GM12865 (cell line): ENCODE data around the gene R3HDM1.
"Not testable (repeated sequence)": the region's sequence is repeated elsewhere in the genome, so short reads cannot be mapped to it uniquely, and the experiment has no call there.

ENCODE experiments used
- DNase-seq: peaks from one replicate; pipeline ENCODE4 v3.0.0; 2010; ENCODE audit warnings: low read depth
- H3K4me3 ChIP-seq: 2 replicates; pipeline ENCODE4 v1.5.1; 2011; ENCODE audit warnings: mild to moderate bottlenecking, low read depth, low read length, control low read depth
- TF ChIP-seq, protein P1 (sequence below): IDR thresholded peaks from 2 replicates; pipeline ENCODE4 v1.5.1; 2011; ENCODE audit warnings: low read length, control low read depth, low read depth, inconsistent platforms; ENCODE audit not compliant: insufficient read depth; ENCODE audit errors: missing control alignments

R3HDM1 gene

DNA sequence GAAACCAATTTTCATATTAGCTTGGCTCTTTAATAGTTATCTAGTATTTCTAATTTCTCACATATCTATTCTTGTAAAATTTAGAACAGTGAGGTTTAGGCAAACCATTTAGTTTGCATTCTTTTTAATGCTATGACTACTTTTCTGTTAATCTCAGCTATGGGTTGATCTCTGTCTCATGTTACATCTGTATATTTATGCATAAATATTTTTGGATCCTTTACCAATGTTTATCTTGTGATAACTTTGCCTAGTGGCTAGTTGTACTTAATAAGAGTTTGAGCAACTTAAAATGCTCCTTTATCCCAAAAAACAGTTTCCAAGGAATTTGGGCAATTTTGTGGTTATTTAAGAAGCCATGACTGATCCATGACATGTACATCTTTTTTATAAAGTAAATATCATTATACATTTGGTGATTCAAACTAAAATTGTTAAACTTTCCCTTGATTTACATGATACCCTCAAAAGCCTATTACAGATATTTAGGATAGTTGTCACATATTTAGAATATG lies 86.3 kb downstream of the R3HDM1 start:
- TF ChIP-seq, protein P1, sequence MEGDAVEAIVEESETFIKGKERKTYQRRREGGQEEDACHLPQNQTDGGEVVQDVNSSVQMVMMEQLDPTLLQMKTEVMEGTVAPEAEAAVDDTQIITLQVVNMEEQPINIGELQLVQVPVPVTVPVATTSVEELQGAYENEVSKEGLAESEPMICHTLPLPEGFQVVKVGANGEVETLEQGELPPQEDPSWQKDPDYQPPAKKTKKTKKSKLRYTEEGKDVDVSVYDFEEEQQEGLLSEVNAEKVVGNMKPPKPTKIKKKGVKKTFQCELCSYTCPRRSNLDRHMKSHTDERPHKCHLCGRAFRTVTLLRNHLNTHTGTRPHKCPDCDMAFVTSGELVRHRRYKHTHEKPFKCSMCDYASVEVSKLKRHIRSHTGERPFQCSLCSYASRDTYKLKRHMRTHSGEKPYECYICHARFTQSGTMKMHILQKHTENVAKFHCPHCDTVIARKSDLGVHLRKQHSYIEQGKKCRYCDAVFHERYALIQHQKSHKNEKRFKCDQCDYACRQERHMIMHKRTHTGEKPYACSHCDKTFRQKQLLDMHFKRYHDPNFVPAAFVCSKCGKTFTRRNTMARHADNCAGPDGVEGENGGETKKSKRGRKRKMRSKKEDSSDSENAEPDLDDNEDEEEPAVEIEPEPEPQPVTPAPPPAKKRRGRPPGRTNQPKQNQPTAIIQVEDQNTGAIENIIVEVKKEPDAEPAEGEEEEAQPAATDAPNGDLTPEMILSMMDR: no peak
- DNase-seq: no peak
- H3K4me3 ChIP-seq: no peak overlapping the region

DNA sequence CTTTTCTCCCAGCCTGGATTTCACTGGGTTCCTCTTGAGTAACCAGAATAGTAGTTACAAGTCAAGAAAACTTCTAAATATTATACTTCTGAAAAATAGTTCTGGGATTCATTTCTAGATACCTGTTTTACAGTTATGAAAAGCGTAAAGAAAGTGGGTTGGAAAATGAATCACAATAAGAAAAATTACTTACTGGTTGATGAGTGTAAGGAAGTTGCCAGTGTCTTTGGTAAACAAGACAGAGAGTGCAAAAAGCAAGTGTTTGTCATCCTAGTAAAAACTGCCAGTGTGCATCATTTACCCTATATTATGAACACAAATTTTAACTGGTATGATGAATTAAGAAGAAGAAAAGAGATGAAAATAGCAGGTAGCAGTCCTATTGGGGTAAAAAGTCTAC lies 88.9 kb downstream of the R3HDM1 start:
- no peak for DNase-seq
- no peak overlapping the region for H3K4me3 ChIP-seq
- TF ChIP-seq, protein P1: no peak

DNA sequence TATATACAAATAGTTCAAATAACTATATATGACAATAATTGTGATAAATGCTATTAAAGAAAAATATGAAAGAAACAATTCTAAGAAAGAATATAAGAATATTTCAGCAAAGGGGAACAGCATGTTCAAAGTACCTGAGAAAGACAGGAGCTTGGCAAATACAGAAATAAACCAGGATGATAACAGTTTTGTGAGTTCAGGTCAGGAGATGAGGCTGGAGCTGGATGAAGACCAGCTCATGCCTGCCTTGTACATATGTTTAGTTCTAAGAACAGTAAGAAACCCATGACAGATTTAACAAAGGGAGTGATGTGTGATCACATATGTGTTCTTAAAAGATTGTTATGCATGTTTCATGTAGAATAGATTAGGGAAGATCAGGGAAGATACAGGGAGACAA lies 98.2 kb downstream of the R3HDM1 start:
- H3K4me3 ChIP-seq: no peak overlapping the region
- TF ChIP-seq, protein P1: no peak
- no peak for DNase-seq

DNA sequence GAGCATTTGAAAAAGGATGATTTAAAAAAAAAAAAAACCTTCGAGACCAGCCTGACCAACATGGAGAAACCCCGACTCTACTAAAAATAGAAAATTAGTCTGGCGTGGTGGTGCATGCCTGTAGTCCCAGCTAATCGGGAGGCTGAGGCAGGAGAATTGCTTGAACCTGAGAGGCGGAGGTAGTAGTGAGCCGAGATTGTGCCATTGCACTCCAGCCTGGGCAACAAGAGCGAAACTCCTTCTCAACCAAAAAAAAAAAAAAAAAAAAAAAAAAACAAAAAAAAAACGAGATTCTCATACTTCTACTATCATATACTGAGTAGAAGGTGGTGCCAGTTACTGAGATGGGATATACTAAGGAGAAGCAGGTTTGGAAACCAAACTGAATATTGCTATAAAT lies 98.8 kb downstream of the R3HDM1 start:
- DNase-seq, H3K4me3 ChIP-seq: not testable (repeated sequence)

DNA sequence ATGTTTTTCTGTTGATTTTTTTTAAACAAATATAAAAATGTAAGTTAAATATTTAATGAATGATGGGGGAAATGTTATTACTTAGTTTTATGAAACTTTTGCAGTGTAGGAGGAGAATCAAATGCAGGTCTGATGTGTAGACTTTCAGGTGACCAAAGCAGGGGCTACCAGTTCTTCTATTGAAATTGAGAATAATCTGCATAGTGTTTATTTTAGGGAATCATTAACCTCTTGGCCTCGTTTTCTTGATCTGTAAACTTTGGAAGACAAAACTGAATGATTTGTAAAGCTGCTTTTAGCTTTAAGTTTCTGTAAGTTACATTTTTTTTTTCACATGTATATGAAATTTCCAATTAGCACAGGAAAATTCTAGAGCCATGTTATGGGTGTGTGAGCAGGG lies 99.2 kb downstream of the R3HDM1 start:
- TF ChIP-seq, protein P1: no peak
- no peak overlapping the region for H3K4me3 ChIP-seq
- no peak for DNase-seq

DNA sequence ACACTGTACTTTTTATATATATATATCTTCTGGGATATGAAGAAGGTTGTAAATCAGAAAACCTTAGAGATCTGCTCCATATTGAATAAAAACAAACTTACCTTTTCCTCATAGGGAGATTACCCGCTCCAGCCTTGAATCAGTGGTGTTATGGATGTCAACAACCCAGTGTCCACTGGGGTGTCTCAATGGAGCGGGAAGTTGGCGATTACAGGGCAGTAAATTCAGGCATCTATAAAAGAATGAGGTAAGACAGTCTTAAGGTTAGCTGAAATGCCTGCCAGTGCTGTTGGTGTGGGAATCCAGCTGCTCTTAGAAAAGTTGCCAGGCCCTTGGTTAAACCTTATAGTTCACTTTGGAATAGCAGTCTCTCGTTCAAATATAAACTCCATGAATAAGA lies 102.3 kb downstream of the R3HDM1 start:
- TF ChIP-seq, protein P1: no peak
- no peak overlapping the region for H3K4me3 ChIP-seq
- no peak for DNase-seq

DNA sequence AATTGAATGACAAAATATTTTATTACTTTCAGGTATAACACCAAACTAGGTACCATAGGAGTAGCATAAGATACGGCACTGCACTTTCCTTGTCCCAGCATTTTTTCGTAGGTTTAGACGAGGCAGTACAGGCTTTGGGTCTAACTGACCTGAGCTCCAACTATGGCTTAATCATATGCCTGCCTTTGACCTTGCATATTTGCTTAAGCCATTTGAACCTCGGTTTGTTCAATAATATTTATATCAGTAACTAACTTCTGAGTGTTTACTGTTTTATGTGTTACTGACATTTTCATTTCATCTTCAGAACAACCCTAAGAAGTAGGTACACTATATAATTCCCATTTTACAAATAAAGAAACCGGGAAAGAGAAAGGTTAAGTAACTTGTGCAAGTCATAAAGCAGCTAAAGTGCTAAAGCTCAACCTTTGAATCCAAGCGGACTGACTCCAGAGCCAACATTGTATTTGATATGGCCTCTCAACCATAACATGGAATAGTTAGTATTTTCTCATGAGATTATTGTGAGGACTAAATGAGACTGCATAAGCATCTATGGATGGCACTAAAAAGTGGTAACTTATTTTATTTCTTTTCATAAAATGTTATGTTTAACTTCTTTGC lies 104.0 kb downstream of the R3HDM1 start:
- TF ChIP-seq, protein P1: no peak
- no peak overlapping the region for H3K4me3 ChIP-seq
- no peak for DNase-seq

DNA sequence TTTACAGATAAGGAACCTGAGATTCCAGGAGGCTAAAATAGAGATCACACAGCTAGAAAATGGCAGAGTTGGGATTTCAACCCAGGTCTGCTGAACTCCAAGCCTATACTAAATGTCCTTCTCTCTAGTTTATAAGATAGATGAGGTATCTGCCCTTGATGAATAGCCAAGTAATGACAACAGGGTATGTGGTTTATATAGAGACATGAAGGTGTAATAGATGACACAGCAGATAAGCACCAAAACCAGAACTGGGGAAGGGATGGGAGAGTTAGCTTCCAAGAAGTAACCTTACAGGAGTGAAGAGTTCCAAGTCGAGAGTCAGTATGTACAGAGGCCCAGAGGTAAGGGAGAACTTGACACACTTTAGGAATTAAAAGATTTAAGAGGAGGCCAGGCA lies 105.7 kb downstream of the R3HDM1 start:
- H3K4me3 ChIP-seq: no peak overlapping the region
- TF ChIP-seq, protein P1: no peak
- DNase-seq: no peak
